ENCODE results near the gene FGF10.

FGF10 gene

GRCh38 chr5:44331471-44332050 is 57.7 kb downstream of the FGF10 start:
- TF ChIP-seq ZFX (IDR thresholded peaks at IDR 0.05; ENCODE audit: borderline replicate concordance) (no peak), CTCF (IDR thresholded peaks at IDR 0.05) (no peak)
- H3K27ac ChIP-seq: no peak overlapping the region

GRCh38 chr5:44329716-44330115 is 59.5 kb downstream of the FGF10 start:
- no peak overlapping the region for H3K27ac ChIP-seq
- no peak for TF ChIP-seq ZFX (IDR thresholded peaks at IDR 0.05; ENCODE audit: borderline replicate concordance)
- no peak for TF ChIP-seq CTCF (IDR thresholded peaks at IDR 0.05)

GRCh38 chr5:44321144-44321725 is 68.0 kb downstream of the FGF10 start:
- TF ChIP-seq ZFX (IDR thresholded peaks at IDR 0.05; ENCODE audit: borderline replicate concordance): no peak
- no peak for TF ChIP-seq CTCF (IDR thresholded peaks at IDR 0.05)
- no peak overlapping the region for H3K27ac ChIP-seq

- no peak for TF ChIP-seq ZFX (IDR thresholded peaks at IDR 0.05; ENCODE audit: borderline replicate concordance)
- no peak for TF ChIP-seq CTCF (IDR thresholded peaks at IDR 0.05)
- H3K27ac ChIP-seq: no peak overlapping the region
Measured at GRCh38 chr5:44320188-44320587, 69.0 kb downstream of the FGF10 start.

GRCh38 chr5:44318883-44319282 is 70.3 kb downstream of the FGF10 start:
- H3K27ac ChIP-seq: no peak overlapping the region
- no peak for TF ChIP-seq CTCF (IDR thresholded peaks at IDR 0.05)

GRCh38 chr5:44312374-44312773 is 76.8 kb downstream of the FGF10 start:
- no peak overlapping the region for H3K27ac ChIP-seq
- TF ChIP-seq ZFX (IDR thresholded peaks at IDR 0.05; ENCODE audit: borderline replicate concordance): no peak
- TF ChIP-seq CTCF (IDR thresholded peaks at IDR 0.05): no peak

- no peak overlapping the region for H3K27ac ChIP-seq
- TF ChIP-seq ZFX (IDR thresholded peaks at IDR 0.05; ENCODE audit: borderline replicate concordance): no peak
Measured at GRCh38 chr5:44300551-44300950, 88.7 kb downstream of the FGF10 start.

- TF ChIP-seq CTCF (IDR thresholded peaks at IDR 0.05) (no peak), ZFX (IDR thresholded peaks at IDR 0.05; ENCODE audit: borderline replicate concordance) (no peak)
- no peak overlapping the region for H3K27ac ChIP-seq
Measured at GRCh38 chr5:44299394-44299793, 89.8 kb downstream of the FGF10 start.
